Measurements from ENCODE around the gene TPM2. TPM values are rescaled to one million over a fixed set of nuclear protein-coding genes. Genes with fewer than 3 reads are reported as not detected.

The TPM2 gene
- total RNA-seq, 4 donors from 2014 or later = 7,572 to 13,568 (median 12,084) TPM

DNA sequence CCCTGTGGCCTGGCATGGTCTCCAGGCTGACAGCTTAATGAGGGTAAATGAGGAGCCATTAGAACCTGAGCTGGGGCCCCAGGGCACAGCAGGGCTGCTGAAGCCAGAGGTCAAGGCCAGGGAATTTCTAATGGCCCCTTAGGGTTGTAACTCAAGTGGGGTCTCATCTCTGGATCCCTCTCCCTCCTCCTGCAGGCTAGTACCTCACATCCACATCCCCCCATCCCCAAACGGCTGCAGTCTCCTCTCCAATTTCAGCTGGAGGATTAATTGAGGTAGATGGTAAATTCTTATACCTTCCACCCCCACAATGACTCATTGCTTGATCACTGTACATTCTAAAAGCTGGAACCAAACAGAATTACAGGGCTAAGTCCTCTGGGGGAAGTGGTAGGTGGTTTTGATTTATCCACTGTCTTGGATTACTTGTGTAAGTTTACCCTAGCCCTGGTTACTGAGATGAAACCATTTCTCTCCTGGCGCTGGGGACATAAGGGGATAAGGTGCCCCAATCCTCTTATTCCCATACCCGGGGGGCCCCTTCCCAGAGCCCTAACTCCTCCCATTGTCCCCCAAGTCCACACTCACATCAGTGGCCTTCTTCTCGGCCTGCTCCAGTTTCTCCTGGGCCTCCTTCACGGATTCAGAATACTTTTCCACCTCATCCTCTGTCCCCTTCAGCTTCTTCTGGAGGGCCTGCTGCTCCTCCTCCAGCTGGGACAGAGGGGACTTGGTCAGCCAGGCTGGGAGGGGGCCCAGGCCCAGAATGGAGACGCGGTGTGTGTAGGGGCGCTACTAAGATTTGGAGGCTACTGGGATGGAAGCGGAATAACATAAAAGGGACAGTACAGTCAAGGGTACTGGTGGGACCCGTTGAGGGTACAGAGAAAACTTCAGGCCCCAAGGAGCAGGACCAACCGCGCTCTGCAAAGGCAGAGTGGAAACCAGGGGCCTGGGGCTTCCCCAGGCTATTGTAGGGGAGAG, 875 bp downstream of the TPM2 start:
- Histone ChIP-seq H3K36me3 (peaks cover 0 to 47% of the 10 kb centered on the region in 2 donors), H3K9me3 (no peaks in the 10 kb centered on the region), H3K27me3 (no peaks in the 10 kb centered on the region), H3K4me1 (peaks cover 0 to 55% (median 0%) of the 10 kb centered on the region in 3 donors), H3K4me3 (peak overlapping the region; percentile 79 to 81), H3K27ac (peak overlapping the region; percentile 96 to 99 (median 98))
- no peak for ATAC-seq
- 12 to 30% methylated on average over 6 to 11 of the region's 12 CpGs for WGBS, 2 donors (ENCODE audit: low coverage in 1 of 2)
- TF ChIP-seq EP300 (IDR thresholded peaks at IDR 0.05) (no peak), POLR2AphosphoS5 (IDR thresholded peaks at IDR 0.05) (peak; percentile 56), POLR2A (IDR thresholded peaks at IDR 0.05) (peak in 1 of 2 donors; percentile 20)
- TF ChIP-seq, protein P1, sequence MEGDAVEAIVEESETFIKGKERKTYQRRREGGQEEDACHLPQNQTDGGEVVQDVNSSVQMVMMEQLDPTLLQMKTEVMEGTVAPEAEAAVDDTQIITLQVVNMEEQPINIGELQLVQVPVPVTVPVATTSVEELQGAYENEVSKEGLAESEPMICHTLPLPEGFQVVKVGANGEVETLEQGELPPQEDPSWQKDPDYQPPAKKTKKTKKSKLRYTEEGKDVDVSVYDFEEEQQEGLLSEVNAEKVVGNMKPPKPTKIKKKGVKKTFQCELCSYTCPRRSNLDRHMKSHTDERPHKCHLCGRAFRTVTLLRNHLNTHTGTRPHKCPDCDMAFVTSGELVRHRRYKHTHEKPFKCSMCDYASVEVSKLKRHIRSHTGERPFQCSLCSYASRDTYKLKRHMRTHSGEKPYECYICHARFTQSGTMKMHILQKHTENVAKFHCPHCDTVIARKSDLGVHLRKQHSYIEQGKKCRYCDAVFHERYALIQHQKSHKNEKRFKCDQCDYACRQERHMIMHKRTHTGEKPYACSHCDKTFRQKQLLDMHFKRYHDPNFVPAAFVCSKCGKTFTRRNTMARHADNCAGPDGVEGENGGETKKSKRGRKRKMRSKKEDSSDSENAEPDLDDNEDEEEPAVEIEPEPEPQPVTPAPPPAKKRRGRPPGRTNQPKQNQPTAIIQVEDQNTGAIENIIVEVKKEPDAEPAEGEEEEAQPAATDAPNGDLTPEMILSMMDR (IDR thresholded peaks at IDR 0.05) = no peak

DNA sequence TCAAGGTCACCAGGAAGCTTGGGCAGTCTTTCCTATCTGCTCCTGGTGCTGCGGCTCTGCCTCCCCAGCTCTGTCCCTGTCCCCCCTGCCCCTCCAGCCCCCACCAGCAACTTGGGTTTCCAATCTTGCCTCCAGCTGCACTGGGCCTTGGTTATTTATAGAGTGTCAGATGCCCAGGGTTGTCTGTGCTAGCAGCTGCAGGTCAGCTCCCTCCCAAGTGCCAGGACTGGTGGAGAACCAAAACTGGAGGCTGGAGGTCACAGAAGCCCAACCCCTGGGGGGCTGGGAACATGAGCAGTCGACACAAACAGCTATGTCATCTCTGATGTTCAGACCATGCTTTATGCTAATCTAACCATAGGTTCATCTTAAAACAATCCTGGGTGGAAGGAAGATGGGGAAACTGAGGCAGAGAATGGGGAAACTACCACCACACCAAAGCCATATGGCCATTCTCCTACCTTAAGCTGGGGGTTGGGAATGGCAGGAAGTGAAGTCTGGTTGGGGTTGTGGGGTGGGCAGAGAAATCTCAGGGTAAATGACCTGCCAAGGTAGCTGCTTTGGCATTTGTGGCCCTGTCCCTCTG, 1.7 kb downstream of the TPM2 start:
- Histone ChIP-seq H3K27me3 (no peaks in the 10 kb centered on the region), H3K9me3 (no peaks in the 10 kb centered on the region), H3K4me3 (peak overlapping the region; percentile 79 to 81), H3K4me1 (peaks cover 0 to 61% (median 0%) of the 10 kb centered on the region in 3 donors), H3K27ac (peak overlapping the region; percentile 96 to 99 (median 98)), H3K36me3 (peaks cover 0 to 55% of the 10 kb centered on the region in 2 donors)
- peak in 1 of 2 donors; percentile 9 for TF ChIP-seq POLR2A (IDR thresholded peaks at IDR 0.05)
- TF ChIP-seq POLR2AphosphoS5 (IDR thresholded peaks at IDR 0.05) = peak; percentile 64
- TF ChIP-seq, protein P1 (IDR thresholded peaks at IDR 0.05) = no peak
- no peak for ATAC-seq
- WGBS, 2 donors (ENCODE audit: low coverage in 1 of 2) = 49 to 50% methylated on average over 1 to 2 of the region's 2 CpGs

DNA sequence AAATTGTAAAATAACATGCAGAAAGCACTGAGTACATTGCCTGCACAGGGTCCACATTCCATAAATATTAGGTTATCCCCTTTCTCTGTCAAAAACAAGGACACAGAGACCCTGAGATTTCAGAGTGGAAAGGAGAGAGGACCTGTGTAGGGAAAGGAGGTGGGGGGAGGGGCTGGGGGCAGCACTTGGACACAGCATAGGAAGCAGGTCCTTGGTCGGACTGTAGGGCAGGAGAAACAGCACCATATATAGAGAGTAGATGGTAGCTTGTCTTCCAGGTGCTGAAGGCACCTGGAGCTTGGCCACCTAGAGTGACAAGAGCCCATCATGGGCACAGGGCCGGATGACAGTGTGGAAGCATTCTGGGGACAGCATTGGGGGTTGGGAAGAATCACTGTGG, 2.4 kb downstream of the TPM2 start:
- no peak for ATAC-seq

DNA sequence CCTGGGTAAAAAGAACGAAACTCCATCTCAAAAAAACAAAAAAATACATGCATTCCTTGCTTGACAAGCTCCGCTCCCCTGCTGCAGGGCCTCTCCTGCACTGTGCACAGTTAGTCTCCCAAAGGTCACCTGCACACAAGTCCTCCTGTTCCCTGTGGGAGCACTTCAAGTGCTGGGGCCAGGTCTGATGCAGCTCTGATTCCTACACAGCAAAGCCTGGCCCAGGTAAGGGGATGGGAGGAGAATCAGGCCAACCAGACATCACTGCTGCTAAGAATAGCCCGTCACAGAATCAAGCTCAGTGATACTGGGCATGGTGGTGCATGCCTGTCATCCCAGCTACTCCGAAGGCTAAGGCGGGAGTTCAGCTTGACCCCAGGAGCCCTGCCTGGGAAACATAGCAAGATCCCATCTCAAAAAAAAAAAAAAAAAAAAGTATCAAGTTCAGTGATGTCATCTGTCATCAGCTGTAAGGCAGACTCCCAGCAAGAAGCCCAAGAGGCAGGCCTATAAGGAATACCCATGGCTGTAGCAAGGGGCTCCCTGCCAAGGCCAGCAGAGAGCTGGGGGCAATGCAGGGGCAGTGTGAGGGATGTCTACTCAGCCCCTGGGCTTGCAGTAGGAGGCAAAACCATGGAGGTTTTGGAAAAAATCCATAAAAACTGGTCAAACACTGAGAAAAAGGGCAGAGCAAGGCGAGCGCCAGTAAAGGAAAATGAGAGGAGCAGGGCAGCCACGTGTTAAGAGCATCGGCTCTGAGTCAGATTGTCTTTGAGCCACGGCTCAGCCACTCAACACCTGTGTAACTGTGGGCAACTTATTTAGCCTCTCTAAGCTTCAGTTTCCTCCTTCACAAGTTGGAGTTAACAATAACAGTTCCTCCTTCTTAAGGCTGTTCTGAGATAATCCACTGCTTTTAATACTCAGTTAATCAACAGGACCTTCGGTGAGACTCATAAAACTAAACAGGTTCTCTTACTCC, 3.2 kb downstream of the TPM2 start:
- WGBS, 2 donors (ENCODE audit: low coverage in 1 of 2) = 19 to 34% methylated on average over 9 to 10 of the region's 11 CpGs
- TF ChIP-seq POLR2A (IDR thresholded peaks at IDR 0.05) (peak; percentile 6 to 8), POLR2AphosphoS5 (IDR thresholded peaks at IDR 0.05) (peak; percentile 53), EP300 (IDR thresholded peaks at IDR 0.05) (no peak)
- H3K4me3 ChIP-seq = peak overlapping the region; percentile 79 to 81
- no peak for ATAC-seq
- H3K27ac ChIP-seq = peak overlapping the region; percentile 96 to 99 (median 98)
- peaks cover 0 to 70% of the 10 kb centered on the region in 2 donors for H3K36me3 ChIP-seq
- peaks cover 0 to 61% (median 0%) of the 10 kb centered on the region in 3 donors for H3K4me1 ChIP-seq
- H3K27me3 ChIP-seq = no peaks in the 10 kb centered on the region
- H3K9me3 ChIP-seq = no peaks in the 10 kb centered on the region

More for the DNA sequence above, 2.4 kb downstream of the TPM2 start:
- Histone ChIP-seq H3K4me1 (peaks cover 0 to 61% (median 0%) of the 10 kb centered on the region in 3 donors), H3K9me3 (no peaks in the 10 kb centered on the region), H3K4me3 (peak overlapping the region; percentile 79 to 81), H3K27ac (peak overlapping the region; percentile 96 to 99 (median 98)), H3K36me3 (peaks cover 0 to 63% of the 10 kb centered on the region in 2 donors), H3K27me3 (no peaks in the 10 kb centered on the region)
- TF ChIP-seq POLR2AphosphoS5 (IDR thresholded peaks at IDR 0.05) (peak; percentile 9), EP300 (IDR thresholded peaks at IDR 0.05) (no peak), POLR2A (IDR thresholded peaks at IDR 0.05) (peak in 1 of 2 donors; percentile 19)
- TF ChIP-seq, protein P1 (IDR thresholded peaks at IDR 0.05) = peak in 1 of 4 experiments; percentile 10
- WGBS, 2 donors (ENCODE audit: low coverage in 1 of 2) = 28 to 46% methylated on average over 2 of the region's 2 CpGs

All from gastroesophageal sphincter (tissue), 4 donors.